MM.1S (cell line): ENCODE measurements around the gene BCL2.
"Not testable (repeated sequence)": the region's sequence is repeated elsewhere in the genome, so short reads cannot be mapped to it uniquely, and the experiment has no call there.

Experiments
- EZH2phosphoT487 ChIP-seq: fragments of 300-600 bp; sonication (generic); IDR thresholded peaks from 2 replicates; pipeline ENCODE4 v1.6.1; 2018; ENCODE audit warnings: antibody characterized with exemption, low read length
- TF ChIP-seq, protein P1 (sequence below): fragments of 300-600 bp; sonication (generic); IDR thresholded peaks from 2 replicates; pipeline ENCODE4 v1.5.1; 2016; ENCODE audit warnings: antibody characterized with exemption, low read length, mixed read lengths

DNA sequence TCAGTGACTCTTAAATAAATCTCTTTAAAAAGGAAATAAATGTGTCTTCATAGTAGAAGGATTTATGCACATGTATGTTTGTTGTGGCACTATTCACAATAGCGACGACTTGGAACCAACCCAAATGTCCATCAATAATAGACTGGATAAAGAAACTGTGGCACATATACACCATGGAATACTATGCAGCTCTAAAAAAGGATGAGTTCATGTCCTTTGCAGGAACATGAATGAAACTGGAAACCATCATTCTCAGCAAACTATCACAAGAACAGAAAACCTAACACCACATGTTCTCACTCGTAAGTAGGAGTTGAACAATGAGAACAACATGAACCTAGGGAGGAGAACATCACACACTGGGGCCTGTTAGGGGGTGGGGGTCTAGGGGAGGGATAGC, 118.1 kb downstream of the BCL2 start:
- TF ChIP-seq, protein P1, sequence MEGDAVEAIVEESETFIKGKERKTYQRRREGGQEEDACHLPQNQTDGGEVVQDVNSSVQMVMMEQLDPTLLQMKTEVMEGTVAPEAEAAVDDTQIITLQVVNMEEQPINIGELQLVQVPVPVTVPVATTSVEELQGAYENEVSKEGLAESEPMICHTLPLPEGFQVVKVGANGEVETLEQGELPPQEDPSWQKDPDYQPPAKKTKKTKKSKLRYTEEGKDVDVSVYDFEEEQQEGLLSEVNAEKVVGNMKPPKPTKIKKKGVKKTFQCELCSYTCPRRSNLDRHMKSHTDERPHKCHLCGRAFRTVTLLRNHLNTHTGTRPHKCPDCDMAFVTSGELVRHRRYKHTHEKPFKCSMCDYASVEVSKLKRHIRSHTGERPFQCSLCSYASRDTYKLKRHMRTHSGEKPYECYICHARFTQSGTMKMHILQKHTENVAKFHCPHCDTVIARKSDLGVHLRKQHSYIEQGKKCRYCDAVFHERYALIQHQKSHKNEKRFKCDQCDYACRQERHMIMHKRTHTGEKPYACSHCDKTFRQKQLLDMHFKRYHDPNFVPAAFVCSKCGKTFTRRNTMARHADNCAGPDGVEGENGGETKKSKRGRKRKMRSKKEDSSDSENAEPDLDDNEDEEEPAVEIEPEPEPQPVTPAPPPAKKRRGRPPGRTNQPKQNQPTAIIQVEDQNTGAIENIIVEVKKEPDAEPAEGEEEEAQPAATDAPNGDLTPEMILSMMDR: not testable (repeated sequence)
- TF ChIP-seq EZH2phosphoT487: not testable (repeated sequence)
